Measurements from ENCODE around the gene FAS. TPM values are rescaled to one million over a fixed set of nuclear protein-coding genes. Genes with fewer than 3 reads are reported as not detected.
A peak's percentile ranks its signal among the peaks of the same experiment; 100 is the strongest.

Gene FAS
- total RNA-seq, 2 experiments from 2014 or later = 7.7 to 19.2 TPM

DNA sequence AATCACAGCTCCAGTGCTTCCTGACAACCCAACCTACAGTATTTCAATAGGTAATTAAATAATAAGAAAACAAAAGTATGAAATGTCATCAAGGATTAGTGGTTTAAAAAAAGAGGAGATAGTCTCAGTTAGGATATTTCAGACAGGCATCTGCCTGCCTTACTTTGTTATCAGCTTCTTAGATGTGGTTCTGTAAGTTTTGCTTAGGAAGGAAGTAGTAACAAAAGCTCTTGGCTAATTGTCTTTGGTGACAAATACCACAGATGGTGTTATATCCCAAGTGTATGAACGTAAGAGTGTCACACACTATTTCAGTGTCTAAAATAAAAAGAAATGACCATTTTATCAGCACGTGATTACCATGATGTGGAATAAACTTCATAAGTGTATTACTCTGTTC lies 28.3 kb upstream of the FAS start:
- POLR2A ChIA-PET = no interaction called here
- Histone ChIP-seq H3K4me3 (ENCODE audit: low read depth, low read length, poor library complexity, severe bottlenecking) (no peak overlapping the region), H3K36me3 (ENCODE audit: insufficient read depth, low read length) (no peaks in the 10 kb centered on the region), H2AFZ (ENCODE audit: low read length) (no peak overlapping the region; the same call in 1 of the 2 replicates), H3K4me1 (ENCODE audit: insufficient read depth, low read length, poor library complexity, severe bottlenecking) (no peaks in the 10 kb centered on the region), H3K9me3 (ENCODE audit: low read length) (no peaks in the 10 kb centered on the region), H3K4me2 (ENCODE audit: low read length) (no peak overlapping the region; the same call in 1 of the 2 replicates), H3K9me2 (ENCODE audit: insufficient read depth, low read length) (no peaks in the 10 kb centered on the region), H3K79me2 (ENCODE audit: insufficient read depth, low read depth, low read length) (no peaks in the 10 kb centered on the region), H3K27ac (ENCODE audit: low read depth, low read length, poor library complexity, severe bottlenecking) (no peak overlapping the region), H4K20me1 (ENCODE audit: insufficient read depth, low read length) (no peaks in the 10 kb centered on the region)
- CTCF ChIA-PET (ENCODE audit: unreplicated experiment) = no interaction called here
- peak; percentile 13 for DNase-seq (ENCODE audit: low spot score)
- no peak for TF ChIP-seq EZH2phosphoT487 (IDR thresholded peaks at IDR 0.05; ENCODE audit: borderline replicate concordance, low read depth, low read length)
- TF ChIP-seq, protein P1, sequence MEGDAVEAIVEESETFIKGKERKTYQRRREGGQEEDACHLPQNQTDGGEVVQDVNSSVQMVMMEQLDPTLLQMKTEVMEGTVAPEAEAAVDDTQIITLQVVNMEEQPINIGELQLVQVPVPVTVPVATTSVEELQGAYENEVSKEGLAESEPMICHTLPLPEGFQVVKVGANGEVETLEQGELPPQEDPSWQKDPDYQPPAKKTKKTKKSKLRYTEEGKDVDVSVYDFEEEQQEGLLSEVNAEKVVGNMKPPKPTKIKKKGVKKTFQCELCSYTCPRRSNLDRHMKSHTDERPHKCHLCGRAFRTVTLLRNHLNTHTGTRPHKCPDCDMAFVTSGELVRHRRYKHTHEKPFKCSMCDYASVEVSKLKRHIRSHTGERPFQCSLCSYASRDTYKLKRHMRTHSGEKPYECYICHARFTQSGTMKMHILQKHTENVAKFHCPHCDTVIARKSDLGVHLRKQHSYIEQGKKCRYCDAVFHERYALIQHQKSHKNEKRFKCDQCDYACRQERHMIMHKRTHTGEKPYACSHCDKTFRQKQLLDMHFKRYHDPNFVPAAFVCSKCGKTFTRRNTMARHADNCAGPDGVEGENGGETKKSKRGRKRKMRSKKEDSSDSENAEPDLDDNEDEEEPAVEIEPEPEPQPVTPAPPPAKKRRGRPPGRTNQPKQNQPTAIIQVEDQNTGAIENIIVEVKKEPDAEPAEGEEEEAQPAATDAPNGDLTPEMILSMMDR (conservative IDR thresholded peaks at IDR 0.05; ENCODE audit: low read length) = no peak
- no TSS peak for BruUV-seq (replicated peaks)
- intact Hi-C loops (cut with micrococcal nuclease; ENCODE audit: unreplicated experiment) = no loop called here

DNA sequence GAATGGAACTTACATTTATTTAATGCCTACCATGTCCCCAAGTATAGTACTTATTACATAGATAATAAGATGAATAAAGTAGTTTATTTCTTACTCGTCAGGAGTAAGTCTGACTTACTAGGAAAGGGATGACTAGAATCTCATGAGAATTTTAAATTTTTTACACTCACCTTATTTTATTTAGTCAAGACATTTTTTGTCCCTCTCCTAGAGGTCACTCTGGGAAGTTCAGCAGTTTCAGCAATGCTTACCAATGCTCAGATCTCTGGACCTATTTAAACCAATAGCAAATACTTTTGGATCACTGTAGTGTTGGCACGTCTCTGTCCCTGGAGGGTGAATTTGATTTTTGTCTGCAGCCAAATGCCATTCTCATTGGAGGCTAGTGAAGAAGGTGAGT lies 27.3 kb upstream of the FAS start:
- no peaks in the 10 kb centered on the region for H3K9me3 ChIP-seq (ENCODE audit: low read length)
- ChIA-PET POLR2A (interaction anchor here (0.6 to 1.0 kb wide), 3 partner anchors 132 to 1107 kb away, joined by 3 to 4 read pairs (median 3); no protein-coding TSS in a partner anchor), CTCF (ENCODE audit: unreplicated experiment) (no interaction called here)
- no peaks in the 10 kb centered on the region for H3K9me2 ChIP-seq (ENCODE audit: insufficient read depth, low read length)
- no peak overlapping the region for H3K4me3 ChIP-seq (ENCODE audit: low read depth, low read length, poor library complexity, severe bottlenecking)
- H3K4me1 ChIP-seq (ENCODE audit: insufficient read depth, low read length, poor library complexity, severe bottlenecking) = no peaks in the 10 kb centered on the region
- no TSS peak for BruUV-seq (replicated peaks)
- no peak overlapping the region for H2AFZ ChIP-seq (ENCODE audit: low read length)
- DNase-seq (ENCODE audit: low spot score) = no peak
- TF ChIP-seq EZH2phosphoT487 (IDR thresholded peaks at IDR 0.05; ENCODE audit: borderline replicate concordance, low read depth, low read length) = no peak
- TF ChIP-seq, protein P1 (conservative IDR thresholded peaks at IDR 0.05; ENCODE audit: low read length) = no peak
- no peaks in the 10 kb centered on the region for H3K79me2 ChIP-seq (ENCODE audit: insufficient read depth, low read depth, low read length)
- H3K36me3 ChIP-seq (ENCODE audit: insufficient read depth, low read length) = no peaks in the 10 kb centered on the region
- no peaks in the 10 kb centered on the region for H4K20me1 ChIP-seq (ENCODE audit: insufficient read depth, low read length)
- H3K27ac ChIP-seq (ENCODE audit: low read depth, low read length, poor library complexity, severe bottlenecking) = no peak overlapping the region
- H3K4me2 ChIP-seq (ENCODE audit: low read length) = no peak overlapping the region
- intact Hi-C loops (cut with micrococcal nuclease; ENCODE audit: unreplicated experiment) = no loop called here

DNA sequence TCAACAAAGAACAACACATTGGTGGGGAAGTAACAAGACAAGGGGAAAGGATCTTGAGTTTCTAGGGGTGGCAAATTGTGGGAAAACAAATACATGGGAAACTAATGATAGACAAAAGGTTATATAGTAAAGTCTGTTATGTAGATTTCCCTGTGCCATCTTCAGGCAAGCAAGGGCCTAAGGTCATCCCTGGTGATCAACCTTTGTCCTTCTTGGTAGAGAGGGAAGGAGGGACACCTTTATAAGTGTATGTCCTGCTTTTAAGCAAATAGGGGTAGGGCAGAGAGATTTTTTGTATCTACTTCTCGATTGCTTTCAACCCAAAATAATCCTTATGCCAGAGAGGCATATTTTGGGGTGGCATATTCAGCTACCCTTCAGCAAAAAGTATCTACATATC lies 26.2 kb upstream of the FAS start:
- H3K36me3 ChIP-seq (ENCODE audit: insufficient read depth, low read length) = no peaks in the 10 kb centered on the region
- POLR2A ChIA-PET = interaction anchor here (0.6 kb wide), 1 partner anchor 38 kb away, joined by 4 read pairs; no protein-coding TSS in a partner anchor
- intact Hi-C loops (cut with micrococcal nuclease; ENCODE audit: unreplicated experiment) = no loop called here

More for the DNA sequence above, 26.2 kb upstream of the FAS start:
- Histone ChIP-seq H3K27ac (ENCODE audit: low read depth, low read length, poor library complexity, severe bottlenecking) (no peak overlapping the region), H3K4me2 (ENCODE audit: low read length) (no peak overlapping the region), H3K4me3 (ENCODE audit: low read depth, low read length, poor library complexity, severe bottlenecking) (no peak overlapping the region), H3K9me2 (ENCODE audit: insufficient read depth, low read length) (no peaks in the 10 kb centered on the region), H4K20me1 (ENCODE audit: insufficient read depth, low read length) (no peaks in the 10 kb centered on the region), H3K9me3 (ENCODE audit: low read length) (no peaks in the 10 kb centered on the region), H3K4me1 (ENCODE audit: insufficient read depth, low read length, poor library complexity, severe bottlenecking) (no peaks in the 10 kb centered on the region), H2AFZ (ENCODE audit: low read length) (no peak overlapping the region), H3K79me2 (ENCODE audit: insufficient read depth, low read depth, low read length) (no peaks in the 10 kb centered on the region)
- no peak for DNase-seq (ENCODE audit: low spot score)
- no TSS peak for BruUV-seq (replicated peaks)
- CTCF ChIA-PET (ENCODE audit: unreplicated experiment) = no interaction called here
- no peak for TF ChIP-seq EZH2phosphoT487 (IDR thresholded peaks at IDR 0.05; ENCODE audit: borderline replicate concordance, low read depth, low read length)
- TF ChIP-seq, protein P1 (conservative IDR thresholded peaks at IDR 0.05; ENCODE audit: low read length) = no peak
